Naive thymus-derived CD8-positive, alpha-beta T cell (primary cell): ENCODE measurements around the gene GCSAM. TPM values are rescaled to one million over a fixed set of nuclear protein-coding genes. Genes with fewer than 3 reads are reported as not detected.

ENCODE experiments used
- ATAC-seq, 2 donors: fragments of 150-1000 bp; cut with Tn5 transposase in 1 of 2; sonication (Bioruptor Pico), chemical (Tn5 transposase) in 1 of 2; 1 replicate in 1 of 2; 2 replicates in 1 of 2; pipeline ENCODE4 v1.10.0; 2021; ENCODE audit warnings: mild to moderate bottlenecking in 2 of 2, moderate library complexity in 2 of 2
- POLR2A ChIA-PET: fragments of 350-600 bp; sonication (Branson Sonifier 250); formaldehyde crosslinking; loops from one replicate; lab custom pipeline; 2021; ENCODE audit warnings: antibody characterized with exemption; lab: Charles Lee
- DNase-seq, 10 donors: peaks; one replicate each; pipeline versions ENCODE4 v3.0.0 to v3.0.0-alpha.2; 2020 to 2022
- H3K27ac Mint-ChIP-seq, 10 donors: one replicate each; pipeline ENCODE4 v1.8.0; 2020 to 2022; ENCODE audit warnings: mild to moderate bottlenecking in 10 of 10, mixed read lengths in 10 of 10, moderate library complexity in 4 of 10, inconsistent platforms in 1 of 10
- H3K27me3 Mint-ChIP-seq, 5 donors: one replicate each; pipeline ENCODE4 v1.8.0; 2021 to 2022; ENCODE audit warnings: mixed read lengths in 5 of 5
- H3K36me3 Mint-ChIP-seq, 3 donors: one replicate each; pipeline ENCODE4 v1.8.0; 2020 to 2022; ENCODE audit warnings: mixed read lengths in 3 of 3, mild to moderate bottlenecking in 2 of 3, inconsistent platforms in 1 of 3
- H3K4me1 Mint-ChIP-seq, 4 donors: one replicate each; pipeline ENCODE4 v1.8.0; 2021 to 2022; ENCODE audit warnings: mixed read lengths in 4 of 4
- H3K4me3 Mint-ChIP-seq, 10 donors: one replicate each; pipeline ENCODE4 v1.8.0; 2020 to 2022; ENCODE audit warnings: mild to moderate bottlenecking in 10 of 10, mixed read lengths in 10 of 10, moderate library complexity in 6 of 10, inconsistent platforms in 1 of 10
- H3K9me3 Mint-ChIP-seq, 9 donors: one replicate each; pipeline ENCODE4 v1.8.0; 2020 to 2022; ENCODE audit warnings: mixed read lengths in 9 of 9, mild to moderate bottlenecking in 3 of 9, inconsistent platforms in 1 of 9, moderate library complexity in 1 of 9
- polyA plus RNA-seq, 3 donors: library from polyadenylated mRNA; unstranded; fragments of 300-500 nt; fragmentation: Illumina TruSeq; gene quantifications; one replicate each; pipeline ENCODE4 v1.2.3, GENCODE V29; 2021
- total RNA-seq, 8 experiments: library from RNA in 2 of 8; stranded (reverse) in 2 of 8; gene quantifications; one replicate each; pipeline ENCODE4 v1.2.3 and lab custom pipeline; 2021 to 2026

Gene GCSAM
- total and polyA plus RNA-seq, 5 experiments from 2014 or later, result 15.1 to 25.3 (median 18.1) TPM

- POLR2A ChIA-PET, result no interaction called here
- peaks cover 13 to 86% (median 53%) of the 10 kb centered on the region in 4 donors for H3K4me1 Mint-ChIP-seq
- H3K27ac Mint-ChIP-seq, result peak overlapping the region in 4 of 10 donors; percentile 16 to 80 (median 60)
- DNase-seq, result no peak
- H3K9me3 Mint-ChIP-seq, result no peaks in the 10 kb centered on the region
- peak overlapping the region in 1 of 10 donors; percentile 3 for H3K4me3 Mint-ChIP-seq
- H3K36me3 Mint-ChIP-seq, result peaks cover 0 to 8% (median 0%) of the 10 kb centered on the region in 3 donors
- no peak for ATAC-seq
- H3K27me3 Mint-ChIP-seq, result no peaks in the 10 kb centered on the region
Measured at GRCh38 chr3:112117415-112117814, 15.6 kb downstream of the GCSAM start.

- Mint-ChIP-seq H3K9me3 (no peaks in the 10 kb centered on the region), H3K36me3 (peaks cover 0 to 2% (median 0%) of the 10 kb centered on the region in 3 donors), H3K4me1 (peaks cover 13 to 83% (median 53%) of the 10 kb centered on the region in 4 donors), H3K27ac (peak overlapping the region in 6 of 10 donors; percentile 11 to 72 (median 46)), H3K27me3 (no peaks in the 10 kb centered on the region), H3K4me3 (peak overlapping the region in 6 of 10 donors; percentile 5 to 77 (median 37))
- ATAC-seq, result no peak
- POLR2A ChIA-PET, result no interaction called here
- no peak for DNase-seq
Measured at GRCh38 chr3:112116748-112117186, 16.3 kb downstream of the GCSAM start.

- Mint-ChIP-seq H3K4me1 (peaks cover 13 to 76% (median 47%) of the 10 kb centered on the region in 4 donors), H3K4me3 (no peak overlapping the region), H3K9me3 (no peaks in the 10 kb centered on the region), H3K27me3 (no peaks in the 10 kb centered on the region), H3K27ac (peak overlapping the region in 3 of 10 donors; percentile 11 to 74 (median 28)), H3K36me3 (peaks cover 0 to 2% (median 0%) of the 10 kb centered on the region in 3 donors)
- DNase-seq, result no peak
- ATAC-seq, result no peak
- POLR2A ChIA-PET, result no interaction called here
Measured at GRCh38 chr3:112115806-112116383, 17.2 kb downstream of the GCSAM start.

GRCh38 chr3:112115161-112115739 lies 17.8 kb downstream of the GCSAM start:
- Mint-ChIP-seq H3K36me3 (peaks cover 0 to 2% (median 0%) of the 10 kb centered on the region in 3 donors), H3K9me3 (no peaks in the 10 kb centered on the region), H3K4me1 (peaks cover 9 to 70% (median 42%) of the 10 kb centered on the region in 4 donors), H3K27ac (peak overlapping the region in 5 of 10 donors; percentile 10 to 74 (median 50)), H3K4me3 (peak overlapping the region in 2 of 10 donors; percentile 11 to 24), H3K27me3 (no peaks in the 10 kb centered on the region)
- POLR2A ChIA-PET, result no interaction called here
- ATAC-seq (no peak), DNase-seq (no peak)

GRCh38 chr3:112114576-112115160 lies 18.4 kb downstream of the GCSAM start:
- Mint-ChIP-seq H3K27ac (peak overlapping the region in 5 of 10 donors; percentile 10 to 74 (median 50)), H3K9me3 (no peaks in the 10 kb centered on the region), H3K4me1 (peaks cover 6 to 64% (median 36%) of the 10 kb centered on the region in 4 donors), H3K27me3 (no peaks in the 10 kb centered on the region), H3K36me3 (peaks cover 0 to 2% (median 0%) of the 10 kb centered on the region in 3 donors), H3K4me3 (no peak overlapping the region)
- POLR2A ChIA-PET, result no interaction called here
- DNase-seq, result no peak
- no peak for ATAC-seq

GRCh38 chr3:112111785-112112402 lies 21.2 kb downstream of the GCSAM start:
- POLR2A ChIA-PET, result interaction anchor here (0.5 kb wide), 1 partner anchor 220 kb away, joined by 3 read pairs; no protein-coding TSS in a partner anchor
- H3K4me3 Mint-ChIP-seq, result no peak overlapping the region
- peak; percentile 95 to 97 for ATAC-seq

GRCh38 chr3:112109322-112109721 lies 23.7 kb downstream of the GCSAM start:
- Mint-ChIP-seq H3K36me3 (no peaks in the 10 kb centered on the region), H3K27me3 (no peaks in the 10 kb centered on the region), H3K27ac (no peak overlapping the region), H3K4me1 (peaks cover 0 to 16% (median 7%) of the 10 kb centered on the region in 4 donors), H3K4me3 (no peak overlapping the region), H3K9me3 (no peaks in the 10 kb centered on the region)
- DNase-seq (no peak), ATAC-seq (no peak)
- POLR2A ChIA-PET, result no interaction called here

More at GRCh38 chr3:112111785-112112402, 21.2 kb downstream of the GCSAM start:
- H3K4me1 Mint-ChIP-seq, result peaks cover 3 to 38% (median 13%) of the 10 kb centered on the region in 4 donors
- H3K9me3 Mint-ChIP-seq, result no peaks in the 10 kb centered on the region
- peak; percentile 9 to 78 (median 64) for DNase-seq
- H3K27me3 Mint-ChIP-seq, result no peaks in the 10 kb centered on the region
- peak overlapping the region in 5 of 10 donors; percentile 3 to 77 (median 41) for H3K27ac Mint-ChIP-seq
- peaks cover 0 to 2% (median 0%) of the 10 kb centered on the region in 3 donors for H3K36me3 Mint-ChIP-seq

- no peak overlapping the region for H3K4me3 Mint-ChIP-seq
- DNase-seq (no peak), ATAC-seq (no peak)
- peaks cover 0 to 6% (median 0%) of the 10 kb centered on the region in 3 donors for H3K36me3 Mint-ChIP-seq
- H3K9me3 Mint-ChIP-seq, result no peaks in the 10 kb centered on the region
- no peak overlapping the region for H3K27ac Mint-ChIP-seq
- H3K27me3 Mint-ChIP-seq, result no peaks in the 10 kb centered on the region
- no peaks in the 10 kb centered on the region for H3K4me1 Mint-ChIP-seq
- POLR2A ChIA-PET, result no interaction called here
Measured at GRCh38 chr3:112104774-112105173, 28.3 kb downstream of the GCSAM start.

- ATAC-seq (no peak), DNase-seq (no peak)
- Mint-ChIP-seq H3K27ac (no peak overlapping the region), H3K9me3 (peaks cover 0 to 8% (median 0%) of the 10 kb centered on the region in 9 donors), H3K27me3 (peaks cover 0 to 9% (median 3%) of the 10 kb centered on the region in 5 donors), H3K4me1 (peaks cover 0 to 3% (median 0%) of the 10 kb centered on the region in 4 donors), H3K36me3 (peaks cover 0 to 6% (median 3%) of the 10 kb centered on the region in 3 donors), H3K4me3 (no peak overlapping the region)
- POLR2A ChIA-PET, result no interaction called here
Measured at GRCh38 chr3:112101916-112102315, 31.1 kb downstream of the GCSAM start.

GRCh38 chr3:112097378-112097777 lies 35.7 kb downstream of the GCSAM start:
- POLR2A ChIA-PET, result no interaction called here
- Mint-ChIP-seq H3K4me1 (peaks cover 7 to 12% (median 10%) of the 10 kb centered on the region in 4 donors), H3K4me3 (no peak overlapping the region), H3K27me3 (peaks cover 3 to 9% (median 4%) of the 10 kb centered on the region in 5 donors), H3K36me3 (peaks cover 0 to 6% (median 0%) of the 10 kb centered on the region in 3 donors), H3K9me3 (peaks cover 0 to 8% (median 0%) of the 10 kb centered on the region in 9 donors), H3K27ac (no peak overlapping the region)
- DNase-seq, result no peak
- no peak for ATAC-seq

GRCh38 chr3:112096176-112096575 lies 36.9 kb downstream of the GCSAM start:
- DNase-seq (no peak), ATAC-seq (no peak)
- H3K9me3 Mint-ChIP-seq, result peaks cover 0 to 8% (median 0%) of the 10 kb centered on the region in 9 donors
- no peak overlapping the region for H3K27ac Mint-ChIP-seq
- H3K4me1 Mint-ChIP-seq, result peaks cover 7 to 16% (median 14%) of the 10 kb centered on the region in 4 donors
- peaks cover 3 to 9% (median 4%) of the 10 kb centered on the region in 5 donors for H3K27me3 Mint-ChIP-seq
- peaks cover 0 to 6% (median 0%) of the 10 kb centered on the region in 3 donors for H3K36me3 Mint-ChIP-seq
- POLR2A ChIA-PET, result no interaction called here
- no peak overlapping the region for H3K4me3 Mint-ChIP-seq

- H3K27me3 Mint-ChIP-seq, result peaks cover 3 to 9% (median 4%) of the 10 kb centered on the region in 5 donors
- peaks cover 0 to 6% (median 0%) of the 10 kb centered on the region in 3 donors for H3K36me3 Mint-ChIP-seq
- no peak for ATAC-seq
- POLR2A ChIA-PET, result no interaction called here
- H3K27ac Mint-ChIP-seq, result no peak overlapping the region
- no peak for DNase-seq
- peaks cover 0 to 8% (median 0%) of the 10 kb centered on the region in 9 donors for H3K9me3 Mint-ChIP-seq
- H3K4me1 Mint-ChIP-seq, result peaks cover 7 to 21% (median 16%) of the 10 kb centered on the region in 4 donors
- no peak overlapping the region for H3K4me3 Mint-ChIP-seq
Measured at GRCh38 chr3:112095731-112096130, 37.3 kb downstream of the GCSAM start.
